Measurements from ENCODE around the gene CHD1L.
A peak's percentile ranks its signal among the peaks of the same experiment; 100 is the strongest.
"Not testable (repeated sequence)": the region's sequence is repeated elsewhere in the genome, so short reads cannot be mapped to it uniquely, and the experiment has no call there.

The CHD1L gene

DNA sequence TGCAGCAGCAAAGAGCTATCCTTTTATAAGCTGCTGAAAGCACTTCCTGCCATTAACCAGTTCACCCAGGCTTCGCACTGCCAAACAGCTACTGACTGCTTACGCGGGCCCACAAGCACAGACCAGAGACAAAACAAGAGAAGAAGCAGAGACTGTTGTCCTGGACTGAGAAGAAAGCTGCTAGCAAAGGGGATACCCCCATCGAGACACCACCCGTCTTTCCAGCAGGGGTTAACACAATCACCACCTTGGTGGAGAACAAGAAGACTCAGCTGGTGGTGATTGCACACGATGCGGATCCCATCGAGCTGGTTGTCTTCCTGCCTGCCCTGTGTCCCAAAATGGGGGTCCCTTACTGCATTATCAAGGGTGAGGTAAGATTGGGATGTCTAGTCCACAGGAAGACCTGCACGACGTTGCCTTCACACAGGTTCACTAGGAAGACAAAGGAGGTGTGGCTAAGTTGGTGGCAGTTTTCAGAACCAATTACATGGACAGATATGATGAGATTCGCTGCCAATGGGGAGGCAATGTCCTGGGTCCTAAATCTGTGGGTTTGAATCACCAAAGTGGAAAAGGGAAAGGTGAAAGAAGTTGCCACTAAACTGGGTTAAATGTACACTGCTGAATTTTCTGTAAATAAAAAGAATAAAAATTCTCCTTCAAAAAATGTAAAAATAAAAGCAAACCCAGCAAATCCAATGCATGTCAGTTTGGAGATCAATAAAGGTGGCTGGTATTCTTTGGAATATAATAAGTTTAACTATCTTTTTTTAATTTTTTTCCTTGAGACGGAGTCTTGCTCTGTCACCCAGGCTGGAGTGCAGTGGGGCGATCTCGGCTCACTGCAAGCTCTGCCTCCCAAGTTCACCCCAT, 18.5 kb upstream of the CHD1L start:
- no peak for DNase-seq
- in situ Hi-C loops (cut with HindIII; ENCODE audit: low pct_ligation_motif_present, low pct_unique_long_range_greater_than_20kb, low sequenced_read_pairs) = no loop called here

DNA sequence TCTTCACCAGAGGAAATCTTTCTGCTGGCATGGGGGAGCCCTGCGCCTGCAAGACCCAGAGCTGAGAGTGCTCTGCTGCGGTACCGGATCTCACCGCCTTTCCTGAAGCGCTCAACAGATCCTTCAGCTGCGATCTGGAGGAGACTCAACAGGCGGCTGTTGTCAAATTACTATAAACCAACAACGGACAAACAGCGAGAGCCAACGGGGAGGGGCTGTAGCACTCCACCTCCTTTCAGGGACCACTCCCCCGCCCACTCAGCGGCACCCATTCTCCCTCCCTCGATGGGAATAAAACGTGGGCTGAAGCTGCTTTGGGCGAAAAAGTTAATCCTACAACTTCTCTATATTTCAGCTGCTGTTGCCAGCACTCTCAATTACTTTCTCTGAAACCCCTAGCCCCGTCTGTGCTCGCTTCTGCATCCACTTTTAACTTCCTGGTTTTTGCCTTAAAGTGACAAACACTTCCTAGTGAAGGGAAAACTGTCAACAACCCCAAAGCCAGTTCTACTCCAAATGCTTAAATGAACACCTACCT, 17.2 kb upstream of the CHD1L start, which contains the start of gene FMO5:
FMO5 (minus strand) TSS at position 147 of the 538 bp plus-strand sequence. CDS start 310 bp downstream, outside the sequence.
- peak; percentile 59 for DNase-seq
- in situ Hi-C loops (cut with HindIII; ENCODE audit: low pct_ligation_motif_present, low pct_unique_long_range_greater_than_20kb, low sequenced_read_pairs) = no loop called here

GRCh38 chr1:147231032-147231431, 11.5 kb upstream of the CHD1L start:
- in situ Hi-C loops (cut with HindIII; ENCODE audit: low pct_ligation_motif_present, low pct_unique_long_range_greater_than_20kb, low sequenced_read_pairs); DNase-seq: not testable (repeated sequence)

DNA sequence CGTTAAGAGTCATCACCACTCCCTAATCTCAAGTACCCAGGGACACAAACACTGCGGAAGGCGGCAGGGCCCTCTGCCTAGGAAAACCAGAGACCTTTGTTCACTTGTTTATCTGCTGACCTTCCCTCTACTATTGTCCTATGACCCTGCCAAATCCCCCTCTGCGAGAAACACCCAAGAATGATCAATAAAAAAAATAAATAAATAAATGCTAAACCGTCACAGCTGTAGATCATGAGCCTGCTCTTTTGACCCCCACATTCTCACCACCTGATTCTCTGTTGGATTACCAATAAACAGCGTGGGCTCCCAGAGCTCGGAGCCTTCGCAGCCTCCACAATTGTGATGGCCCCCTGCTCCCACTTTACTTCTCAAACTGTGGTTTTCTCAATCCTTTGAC, 8.6 kb upstream of the CHD1L start:
- in situ Hi-C loops (cut with HindIII; ENCODE audit: low pct_ligation_motif_present, low pct_unique_long_range_greater_than_20kb, low sequenced_read_pairs); DNase-seq: not testable (repeated sequence)

- in situ Hi-C loops (cut with HindIII; ENCODE audit: low pct_ligation_motif_present, low pct_unique_long_range_greater_than_20kb, low sequenced_read_pairs) = no loop called here
- DNase-seq = no peak
Measured at GRCh38 chr1:147235822-147236221, 6.7 kb upstream of the CHD1L start.

- in situ Hi-C loops (cut with HindIII; ENCODE audit: low pct_ligation_motif_present, low pct_unique_long_range_greater_than_20kb, low sequenced_read_pairs) = no loop called here
- no peak for DNase-seq
Measured at GRCh38 chr1:147236448-147236847, 6.0 kb upstream of the CHD1L start.

DNA sequence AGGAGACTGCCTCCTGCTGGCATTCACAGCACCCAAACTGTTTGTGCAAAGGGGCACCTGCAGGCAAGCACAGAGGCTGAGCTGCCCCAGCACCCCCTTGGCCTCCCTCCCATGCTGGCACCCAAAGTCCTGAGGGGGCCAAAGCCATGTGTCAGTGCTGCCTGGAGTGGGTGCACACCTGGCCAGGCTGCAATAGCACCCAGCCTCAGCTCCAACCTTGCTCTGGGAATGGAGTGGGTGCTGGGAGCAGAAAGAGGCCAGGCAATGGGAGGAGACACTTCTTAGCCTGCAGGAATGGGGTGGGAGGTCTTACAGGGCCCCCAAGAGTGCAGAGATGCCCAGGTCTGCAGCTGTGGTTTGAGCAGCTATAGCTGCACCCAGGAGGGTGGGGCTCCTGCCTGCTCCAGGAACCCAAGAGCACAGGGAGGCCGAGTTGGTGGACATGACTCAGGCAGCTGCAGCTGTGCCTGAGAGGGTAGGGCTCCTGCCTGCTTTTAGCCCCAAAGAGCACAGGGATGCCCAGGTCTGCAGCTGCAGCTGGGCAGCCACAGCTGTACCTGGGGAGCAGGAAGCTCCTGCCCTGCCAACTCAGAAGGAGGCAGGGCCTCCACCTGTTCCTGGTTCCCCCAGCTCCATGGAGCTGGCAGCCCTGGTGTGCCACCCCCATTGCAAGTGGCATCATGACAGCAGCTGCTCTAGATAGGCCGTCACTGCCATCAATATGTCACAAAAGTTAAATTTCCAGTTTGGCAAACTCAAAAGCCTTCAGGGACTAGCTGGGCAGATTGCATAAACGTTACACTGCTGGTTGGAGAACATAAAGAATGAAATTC, 5.3 kb upstream of the CHD1L start:
- DNase-seq = no peak
- in situ Hi-C loops (cut with HindIII; ENCODE audit: low pct_ligation_motif_present, low pct_unique_long_range_greater_than_20kb, low sequenced_read_pairs) = no loop called here

GRCh38 chr1:147238053-147238902, 4.2 kb upstream of the CHD1L start:
- in situ Hi-C loops (cut with HindIII; ENCODE audit: low pct_ligation_motif_present, low pct_unique_long_range_greater_than_20kb, low sequenced_read_pairs) = no loop called here
- DNase-seq = no peak

DNA sequence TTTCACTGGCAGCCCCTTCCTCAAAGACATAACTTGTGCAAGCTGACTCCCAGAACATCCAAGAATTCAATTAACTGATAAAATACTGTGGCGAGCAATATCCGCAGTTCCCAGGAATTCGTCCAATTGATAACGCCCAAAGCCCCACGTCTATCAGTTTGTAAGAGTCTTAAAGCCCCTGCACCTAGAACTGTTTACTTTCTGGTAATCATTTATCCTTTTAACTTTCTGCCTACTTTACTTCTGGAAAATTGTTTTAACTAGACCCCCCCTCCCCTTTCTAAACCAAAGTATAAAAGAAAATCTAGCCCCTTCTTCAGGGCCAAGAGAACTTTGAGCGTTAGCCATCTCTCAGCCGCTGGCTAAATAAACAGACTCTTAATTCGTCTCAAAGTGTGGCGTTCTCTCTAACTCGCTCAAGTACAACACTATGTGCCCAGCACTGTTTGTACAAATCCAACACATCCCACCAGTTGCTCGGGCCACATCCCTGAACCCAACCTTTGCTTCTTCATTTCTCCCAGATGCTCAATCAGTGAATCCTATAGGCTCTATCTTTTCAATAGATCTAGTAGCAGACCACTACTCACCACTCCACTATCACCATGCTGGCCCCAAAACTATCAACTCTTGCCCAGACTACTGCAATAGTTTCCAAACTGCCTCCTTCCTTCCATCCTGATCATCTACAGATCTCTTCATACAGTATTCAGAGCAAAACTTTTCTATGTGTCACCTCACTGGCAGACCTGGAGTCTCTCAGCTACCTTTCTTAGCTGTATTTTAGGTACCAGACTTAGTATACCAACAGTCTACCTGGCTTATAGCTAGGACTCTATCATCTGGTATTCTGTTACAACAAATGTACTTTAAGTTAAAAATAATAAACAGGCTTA, 3.3 kb upstream of the CHD1L start:
- in situ Hi-C loops (cut with HindIII; ENCODE audit: low pct_ligation_motif_present, low pct_unique_long_range_greater_than_20kb, low sequenced_read_pairs) = no loop called here

GRCh38 chr1:147240131-147240721, 2.3 kb upstream of the CHD1L start:
- DNase-seq; in situ Hi-C loops (cut with HindIII; ENCODE audit: low pct_ligation_motif_present, low pct_unique_long_range_greater_than_20kb, low sequenced_read_pairs): not testable (repeated sequence)

More for the DNA sequence above, 3.3 kb upstream of the CHD1L start:
- DNase-seq = no peak

GRCh38 chr1:147241934-147242448, 493 bp upstream of the CHD1L start:
- DNase-seq = no peak
- in situ Hi-C loops (cut with HindIII; ENCODE audit: low pct_ligation_motif_present, low pct_unique_long_range_greater_than_20kb, low sequenced_read_pairs) = no loop called here

DNA sequence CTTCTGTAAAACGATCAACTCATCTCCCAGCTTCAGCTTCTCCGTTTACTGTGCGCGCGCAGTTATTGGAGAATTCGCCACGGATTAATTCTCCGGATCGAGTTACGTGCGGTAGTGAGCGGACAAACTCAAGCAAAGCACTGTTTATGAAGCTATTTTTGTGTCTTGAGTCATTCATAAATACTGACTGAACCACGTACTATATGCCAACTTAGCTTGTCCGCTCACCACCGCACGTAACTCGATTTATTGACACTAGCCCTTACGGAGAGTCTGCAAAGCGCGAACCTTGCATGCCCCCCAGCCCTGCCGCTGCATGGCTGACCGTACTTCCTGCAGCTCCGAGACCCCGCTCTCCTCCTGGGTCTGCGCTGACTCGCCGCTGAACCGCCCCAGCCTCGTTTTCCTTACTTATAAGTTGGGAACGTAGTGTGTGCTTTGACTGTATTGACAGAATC, 773 bp downstream of the CHD1L start:
- in situ Hi-C loops (cut with HindIII; ENCODE audit: low pct_ligation_motif_present, low pct_unique_long_range_greater_than_20kb, low sequenced_read_pairs) = no loop called here
- peak; percentile 45 for DNase-seq

- peak; percentile 17 for DNase-seq
- in situ Hi-C loops (cut with HindIII; ENCODE audit: low pct_ligation_motif_present, low pct_unique_long_range_greater_than_20kb, low sequenced_read_pairs) = no loop called here
Measured at GRCh38 chr1:147243841-147244240, 1.4 kb downstream of the CHD1L start.

DNA sequence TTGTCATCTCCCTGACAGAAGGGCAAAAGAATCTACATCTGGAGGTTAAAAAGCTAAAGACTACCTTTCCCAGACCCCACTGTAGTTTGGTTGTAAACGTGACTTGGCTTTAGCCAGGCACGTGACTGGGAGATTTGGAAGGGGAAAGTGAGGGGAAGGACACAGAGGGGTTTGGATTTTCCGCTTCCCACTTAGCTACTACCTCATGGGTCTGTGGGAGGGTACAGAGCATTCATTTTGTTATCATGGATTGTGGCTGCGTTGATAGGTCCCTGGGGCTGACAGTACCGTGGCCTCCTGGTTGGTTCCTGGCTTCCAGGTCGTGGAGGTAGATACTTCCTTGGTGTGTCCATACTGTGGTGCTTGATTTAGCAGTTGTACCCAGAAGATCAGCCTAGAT, 2.6 kb downstream of the CHD1L start:
- in situ Hi-C loops (cut with HindIII; ENCODE audit: low pct_ligation_motif_present, low pct_unique_long_range_greater_than_20kb, low sequenced_read_pairs) = no loop called here
- no peak for DNase-seq

DNA sequence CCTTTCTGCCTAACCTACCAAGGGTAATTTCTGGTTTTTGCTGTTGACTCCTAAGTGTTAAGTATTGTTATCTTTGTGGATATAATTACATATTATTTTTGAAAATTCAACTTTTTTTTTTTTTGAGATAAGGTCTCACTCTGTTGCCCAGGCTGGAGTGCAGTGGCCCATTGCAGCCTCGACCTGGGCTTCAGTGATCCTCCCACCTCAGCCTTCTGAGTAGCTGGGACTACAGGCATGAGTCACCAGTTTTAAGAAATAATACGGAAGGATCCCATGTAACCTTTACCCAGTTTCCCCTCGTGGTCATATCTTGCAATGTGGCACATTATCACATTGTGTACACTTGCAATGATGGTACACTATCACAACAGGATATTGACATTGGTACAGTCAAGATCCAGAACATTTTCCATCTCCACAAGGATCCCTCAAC, 3.1 kb downstream of the CHD1L start:
- DNase-seq = no peak
- in situ Hi-C loops (cut with HindIII; ENCODE audit: low pct_ligation_motif_present, low pct_unique_long_range_greater_than_20kb, low sequenced_read_pairs) = no loop called here

- DNase-seq = no peak
- in situ Hi-C loops (cut with HindIII; ENCODE audit: low pct_ligation_motif_present, low pct_unique_long_range_greater_than_20kb, low sequenced_read_pairs) = no loop called here
Measured at GRCh38 chr1:147246044-147246690, 3.7 kb downstream of the CHD1L start.

Data from ACHN (cell line).